GM19438 (cell line): Measurements from ENCODE around the gene ZSCAN20.

ENCODE experiments used
- ATAC-seq: cut with Tn5 transposase; IDR thresholded peaks from one replicate; pipeline ENCODE4 v1.9.1; 2021; ENCODE audit warnings: low read depth; ENCODE audit not compliant: unreplicated experiment

Gene ZSCAN20

DNA sequence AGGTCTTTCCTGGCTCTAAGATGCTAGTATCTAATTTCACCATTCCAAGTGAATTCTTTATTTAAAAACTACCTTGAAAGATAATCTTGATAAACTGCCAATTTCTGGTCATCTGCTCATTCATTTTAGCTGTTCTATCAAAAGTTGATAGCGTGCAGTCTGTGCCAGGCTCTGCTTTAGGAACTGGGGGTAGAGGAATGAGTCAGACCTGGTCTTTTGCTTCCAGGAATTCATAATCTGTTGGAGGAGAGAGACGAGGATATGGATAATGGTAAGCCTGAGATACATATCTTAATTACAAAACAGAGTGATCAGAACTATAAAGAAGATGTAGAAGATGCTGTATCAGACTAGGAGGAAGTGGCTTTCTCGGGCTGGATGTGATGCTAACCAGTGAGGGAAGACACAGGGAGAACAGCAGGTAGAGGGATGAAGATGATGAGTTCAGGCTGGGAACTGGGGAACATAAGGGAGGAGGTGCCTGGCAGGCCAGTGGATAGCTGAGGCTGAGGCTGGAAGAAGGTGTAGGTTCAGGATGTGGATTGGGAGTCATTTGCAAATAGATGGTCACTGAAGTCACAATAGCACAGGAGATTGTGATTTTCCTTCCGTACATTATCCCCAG, 29.3 kb upstream of the ZSCAN20 start:
- no peak for ATAC-seq

DNA sequence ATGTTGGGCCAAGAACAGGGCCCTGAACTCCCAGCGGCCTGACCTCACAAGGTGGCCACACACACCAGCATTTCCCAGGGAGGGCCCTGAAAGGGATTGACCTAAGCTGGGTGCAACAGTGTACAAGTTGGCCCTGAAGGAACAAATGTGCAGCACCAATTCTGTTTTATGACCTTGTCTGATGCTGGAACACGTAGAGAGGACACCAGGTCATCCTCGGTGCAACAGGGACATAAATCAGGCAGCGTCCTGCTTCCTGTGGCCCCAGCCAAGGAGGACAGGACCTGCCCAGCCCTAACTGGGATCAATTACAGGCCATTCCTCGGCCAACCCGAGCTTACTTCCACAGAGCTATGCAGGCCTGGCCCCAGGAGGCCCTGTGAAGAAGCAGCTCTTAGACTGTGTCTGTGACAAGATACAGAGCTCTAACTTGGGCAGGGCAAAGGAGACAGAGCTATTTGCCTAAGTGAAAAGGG, 28.7 kb upstream of the ZSCAN20 start:
- ATAC-seq, result no peak

DNA sequence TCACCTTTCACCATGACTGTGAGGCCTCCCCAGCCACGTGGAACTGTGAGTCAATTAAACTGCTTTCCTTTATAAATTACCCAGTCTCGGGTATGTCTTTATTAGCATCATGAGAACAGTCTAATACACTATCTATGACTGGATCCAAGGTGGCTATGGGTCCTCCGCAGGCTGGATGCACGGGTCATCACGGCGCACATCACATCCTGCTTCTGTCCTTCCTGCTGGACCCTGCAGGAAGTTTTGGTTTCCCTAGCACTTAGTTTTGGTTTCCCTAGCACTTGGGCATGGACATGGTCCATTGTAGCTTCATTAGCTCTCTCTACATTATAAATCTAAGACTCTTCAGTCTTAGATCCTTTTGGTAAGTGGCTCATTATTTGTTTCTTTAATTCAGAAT, 27.3 kb upstream of the ZSCAN20 start:
- no peak for ATAC-seq

DNA sequence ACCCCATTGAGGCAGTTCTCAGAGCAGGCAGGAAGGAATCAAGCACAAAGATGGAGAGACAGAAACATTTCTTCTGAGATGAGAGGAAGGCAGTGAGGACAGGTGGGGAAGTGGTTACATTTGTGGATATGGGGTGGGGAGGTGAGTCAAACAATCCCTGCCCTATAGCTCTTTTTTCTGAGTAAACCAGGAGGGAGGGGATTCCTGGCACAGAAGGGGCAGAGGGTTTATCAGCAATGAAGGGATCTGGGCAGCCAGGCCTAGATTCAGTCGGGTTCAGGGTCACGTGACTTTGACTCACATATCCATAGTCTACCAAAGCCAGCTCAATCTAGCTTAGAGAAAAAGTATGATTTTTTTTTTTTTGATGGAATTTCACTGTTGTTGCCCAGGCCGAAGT, 25.9 kb upstream of the ZSCAN20 start:
- ATAC-seq, result no peak

DNA sequence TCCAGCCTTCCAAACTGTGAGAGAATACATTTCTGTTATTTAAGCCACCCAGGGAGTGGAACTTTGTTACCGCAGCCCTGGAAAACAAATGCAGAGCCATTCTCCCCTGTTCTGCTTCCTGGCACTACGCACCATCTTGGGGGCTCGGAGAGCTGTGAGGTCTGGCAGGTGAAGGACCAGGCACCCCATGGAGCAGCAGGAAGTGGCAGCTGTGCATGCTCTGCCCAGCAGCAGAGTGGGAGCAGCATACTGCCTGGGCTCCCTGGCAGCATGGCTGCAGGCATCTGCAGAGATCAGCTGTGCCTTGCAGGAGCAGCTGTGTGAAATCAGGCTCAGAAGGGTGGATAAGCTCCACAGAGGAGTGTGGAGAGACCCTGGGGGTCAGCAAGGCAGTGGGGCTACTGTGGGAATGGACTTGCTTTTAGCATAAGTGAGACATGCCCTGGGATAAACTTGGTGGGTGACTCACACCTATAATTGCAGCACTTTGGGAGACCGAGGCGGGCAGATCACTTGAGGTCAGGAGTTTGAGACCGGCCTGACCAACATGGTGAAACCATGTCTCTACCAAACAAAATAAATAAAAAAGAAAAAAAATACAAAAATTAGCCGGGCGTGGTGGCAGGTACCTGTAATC, 17.7 kb upstream of the ZSCAN20 start:
- ATAC-seq, result no peak

DNA sequence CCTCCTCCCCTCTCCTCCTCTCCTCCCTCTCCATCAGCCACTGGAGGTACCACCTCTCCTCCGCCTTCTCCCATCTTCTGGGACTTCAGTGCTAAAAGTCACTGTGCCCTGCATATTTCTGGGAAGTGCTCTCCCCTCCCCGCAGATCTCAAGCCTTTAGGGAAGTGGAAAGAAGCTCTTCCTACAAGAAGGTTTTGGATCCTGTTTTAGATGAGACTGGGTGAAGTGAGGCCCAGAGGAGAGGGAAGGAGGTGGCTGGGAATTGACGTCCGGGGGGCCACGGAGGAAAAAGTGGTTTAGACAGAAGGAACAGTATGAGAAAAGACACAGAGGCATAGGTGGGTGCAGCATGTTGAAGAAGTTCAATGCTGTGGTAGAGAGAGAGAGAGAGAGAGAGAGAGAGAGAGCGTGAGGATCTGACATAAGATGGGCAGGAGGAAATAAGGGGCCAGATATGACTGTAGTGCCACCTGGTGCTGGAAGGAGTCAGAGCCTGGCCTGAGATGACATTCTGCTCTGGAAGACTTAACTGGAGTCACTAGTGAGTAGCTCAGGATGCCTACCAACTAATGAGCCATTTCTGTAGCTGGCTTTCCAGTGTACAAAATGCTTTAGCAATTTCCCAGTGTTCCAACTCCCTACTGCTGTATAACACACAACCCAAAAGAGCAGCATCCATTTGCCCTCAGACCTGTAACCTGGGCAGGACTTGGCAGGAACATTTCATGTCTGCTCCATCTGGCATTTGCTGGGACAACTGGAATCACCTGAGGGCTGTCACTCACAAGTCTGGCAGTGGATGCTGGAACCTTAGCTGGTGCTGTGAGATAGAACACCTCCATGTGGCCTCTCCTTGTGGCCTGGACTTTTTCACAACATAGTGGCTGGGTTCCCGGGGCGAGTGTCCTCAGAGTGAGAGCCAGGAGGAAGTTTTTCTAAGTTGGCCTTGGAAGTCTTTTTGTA, 16.6 kb upstream of the ZSCAN20 start:
- peak; percentile 49 for ATAC-seq

DNA sequence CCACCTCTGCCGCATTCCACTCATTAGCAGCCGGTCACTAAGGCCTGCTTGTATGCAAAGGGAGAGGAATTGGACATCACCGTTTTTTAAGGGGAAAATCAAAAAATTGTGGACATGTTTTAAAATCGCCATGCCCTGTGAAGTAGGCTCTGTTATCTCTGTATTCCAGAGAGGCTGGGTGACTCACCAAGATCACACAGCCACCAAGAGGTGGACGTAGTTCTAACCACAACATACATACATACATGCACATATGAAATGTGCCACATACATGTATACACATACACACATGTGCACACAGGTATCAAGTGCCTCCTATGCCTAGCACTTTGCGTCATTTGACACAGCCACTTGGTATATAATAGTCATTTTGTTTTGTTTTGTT, 16.0 kb upstream of the ZSCAN20 start:
- ATAC-seq, result no peak

DNA sequence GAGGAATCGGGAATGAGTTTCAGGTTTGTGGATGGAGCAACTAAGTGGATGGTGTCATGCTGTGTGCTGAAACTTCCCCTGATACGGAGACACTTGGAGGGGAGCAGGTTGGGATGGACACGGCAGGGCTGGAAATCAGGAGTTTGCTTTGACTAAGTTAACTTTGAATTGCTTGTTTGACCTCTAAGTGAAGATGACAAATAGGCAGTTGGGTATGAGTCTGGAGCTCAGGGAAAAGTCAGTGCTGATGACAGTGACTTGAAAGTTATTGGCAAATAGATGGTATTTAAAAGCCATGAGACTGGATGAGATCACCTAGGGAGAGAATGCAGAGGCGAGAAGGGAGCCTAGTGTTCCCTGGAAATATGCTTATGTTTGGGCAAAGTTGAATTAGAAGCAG, 12.8 kb upstream of the ZSCAN20 start:
- no peak for ATAC-seq

DNA sequence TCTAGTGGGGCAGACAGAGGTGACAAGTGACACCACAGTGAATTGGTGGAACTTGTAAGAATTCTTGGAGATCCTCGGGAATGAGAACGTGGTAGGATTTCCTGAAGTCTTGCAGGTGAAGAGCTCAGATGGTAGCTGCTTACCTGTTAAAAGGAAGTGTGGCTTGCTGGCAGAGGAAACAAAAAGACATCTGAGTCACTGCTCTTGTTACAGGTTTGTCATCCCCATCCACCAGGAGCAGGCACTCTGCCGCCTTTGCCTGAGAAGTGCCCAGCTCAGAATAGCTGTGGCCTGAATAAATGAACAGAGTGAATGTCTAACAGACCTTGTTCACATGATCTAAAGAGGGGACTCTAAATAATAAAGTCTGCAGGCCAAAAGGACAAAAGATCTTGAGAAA, 12.3 kb upstream of the ZSCAN20 start:
- ATAC-seq, result no peak

DNA sequence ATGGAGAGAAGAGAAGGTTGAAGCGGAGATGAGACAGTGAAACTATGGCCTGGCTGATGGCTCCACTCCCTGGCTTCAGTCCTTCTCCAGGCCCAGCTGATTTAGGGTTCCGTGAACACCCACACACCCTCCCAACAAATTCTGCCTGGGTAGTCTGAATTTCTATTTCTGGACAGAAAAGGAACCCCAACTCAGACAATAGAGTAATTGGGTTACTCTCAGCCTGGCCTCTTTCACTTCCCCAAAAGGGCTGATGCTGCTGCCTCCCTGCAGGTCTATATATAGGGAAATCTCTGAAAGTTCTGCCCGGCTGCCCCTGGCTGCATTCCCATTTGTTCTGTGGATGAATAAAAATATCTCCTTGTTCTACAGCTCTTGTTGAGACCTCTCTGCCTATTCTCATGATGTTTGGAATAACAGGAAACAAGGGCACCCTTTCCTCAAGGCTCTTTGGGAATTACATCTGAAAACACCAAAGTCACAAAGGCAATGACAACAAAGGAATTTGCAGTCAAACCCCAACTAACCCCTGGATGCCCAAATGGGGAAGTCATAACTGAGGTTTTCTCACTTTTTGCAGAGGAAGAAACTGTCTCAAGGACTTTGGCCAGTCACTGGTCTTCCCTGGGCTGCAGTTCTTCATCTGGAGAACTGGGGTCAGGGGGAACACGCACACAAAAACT, 11.4 kb upstream of the ZSCAN20 start:
- peak; percentile 86 for ATAC-seq

DNA sequence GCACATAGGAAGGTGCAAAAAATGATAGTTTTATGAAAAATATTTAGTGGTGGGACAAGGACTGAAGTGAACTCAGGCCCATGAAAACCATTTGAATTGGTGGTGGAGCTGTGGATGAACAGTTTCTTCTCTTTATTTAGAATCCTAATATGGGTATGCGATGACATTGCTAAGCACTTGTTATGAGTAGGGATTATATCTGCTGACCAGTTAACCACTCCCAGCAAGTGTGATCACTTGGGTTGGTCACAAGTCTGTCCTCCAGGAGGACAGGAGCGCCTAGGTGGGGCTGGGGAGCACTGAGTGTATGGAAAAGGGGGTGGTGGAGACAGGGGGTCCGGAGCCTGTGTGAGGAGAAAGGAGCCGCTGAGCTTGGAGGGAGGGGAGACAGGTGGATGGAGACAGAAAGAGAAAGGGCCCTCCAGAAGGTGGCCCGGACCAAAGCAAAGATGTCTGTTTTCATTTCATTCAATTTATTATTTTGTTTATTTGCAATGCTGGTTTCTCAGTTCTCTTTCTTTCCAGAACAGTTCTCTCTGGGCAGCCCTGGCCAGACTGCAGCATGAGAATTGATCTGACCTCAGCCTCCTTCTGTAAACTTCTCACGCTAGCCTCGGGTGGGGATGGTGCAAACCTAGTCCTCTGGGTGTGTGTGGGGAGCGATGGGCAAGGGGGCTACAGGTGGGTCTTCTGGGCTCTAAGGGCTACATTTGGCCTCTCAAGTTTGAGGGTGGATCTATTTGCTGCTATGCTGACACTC, 9.9 kb upstream of the ZSCAN20 start:
- no peak for ATAC-seq

DNA sequence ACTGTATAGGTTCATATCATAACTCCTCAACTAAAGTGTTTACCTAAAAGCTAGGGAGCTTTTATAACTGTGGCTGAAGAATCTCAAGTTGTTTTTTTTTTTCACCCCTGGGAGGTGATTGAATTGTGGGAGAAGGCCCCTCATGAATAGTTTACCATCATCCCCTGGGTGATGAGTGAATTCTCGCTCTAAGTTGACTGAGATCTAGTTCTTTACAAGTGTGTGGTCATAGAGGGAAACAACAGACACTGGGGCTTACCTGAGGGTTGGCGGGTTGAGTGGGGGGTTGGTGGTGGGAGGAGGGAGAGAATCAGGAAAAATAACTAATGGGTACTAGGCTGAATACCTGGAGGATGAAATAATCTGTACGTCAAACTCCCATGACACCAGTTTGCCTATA, 7.9 kb upstream of the ZSCAN20 start:
- no peak for ATAC-seq

DNA sequence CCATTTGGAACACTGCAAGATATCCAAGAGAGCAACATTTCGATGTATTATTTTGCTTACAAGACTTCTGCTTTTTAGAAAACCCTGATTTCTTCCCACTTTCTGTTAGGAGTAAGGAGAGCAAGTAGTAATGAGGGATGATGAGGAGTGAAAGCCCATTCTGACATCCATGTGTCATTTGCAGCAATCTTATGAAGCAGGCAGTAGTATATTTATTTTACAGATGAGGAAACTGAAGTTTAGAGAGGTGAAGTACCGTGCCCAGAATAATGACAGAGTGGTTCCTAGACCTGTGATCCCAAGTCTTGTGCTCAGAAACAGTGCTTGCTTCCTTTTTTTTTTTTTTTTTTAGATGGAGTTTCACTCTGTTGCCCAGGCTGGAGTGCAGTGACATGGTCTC, 7.1 kb upstream of the ZSCAN20 start:
- no peak for ATAC-seq

DNA sequence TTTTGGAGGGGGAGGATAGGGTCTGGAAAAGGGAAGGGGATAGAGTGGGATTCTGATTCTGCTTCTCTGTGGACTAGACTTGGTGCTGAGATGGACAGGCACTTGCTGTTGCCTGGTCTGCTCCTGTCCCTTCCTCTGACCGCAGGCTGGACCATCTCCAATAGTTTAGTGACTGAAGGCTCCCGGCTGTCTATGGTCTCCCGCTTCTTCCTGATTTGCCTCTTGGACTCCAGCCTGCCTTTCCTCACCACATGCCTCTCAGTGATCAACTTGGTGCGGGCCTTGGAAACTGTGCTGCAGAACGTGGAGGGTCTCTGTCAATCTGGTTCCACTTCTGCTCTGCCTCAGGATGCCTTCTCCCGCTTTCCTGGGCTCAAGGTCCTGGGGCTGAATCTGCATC, 6.3 kb upstream of the ZSCAN20 start:
- ATAC-seq, result no peak

DNA sequence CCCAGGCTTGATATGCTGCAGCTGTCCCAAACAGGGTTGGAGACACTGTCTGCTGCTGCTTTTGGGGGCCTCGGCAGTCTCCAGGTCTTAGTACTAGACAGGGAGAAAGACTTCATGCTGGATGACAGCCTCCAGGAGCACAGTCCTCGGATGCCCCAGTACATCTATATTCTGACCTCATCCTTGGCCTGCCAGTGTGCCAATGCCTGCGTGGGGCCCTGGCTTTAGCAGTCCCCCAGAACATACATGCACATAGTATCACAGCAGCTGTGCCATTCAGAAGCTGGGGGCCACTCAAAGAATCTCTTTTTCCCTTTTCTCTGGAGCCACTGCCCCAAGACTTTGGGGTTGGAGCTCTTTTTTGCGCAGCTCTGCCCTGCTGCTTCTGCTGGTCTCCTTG, 4.4 kb upstream of the ZSCAN20 start:
- ATAC-seq, result no peak

DNA sequence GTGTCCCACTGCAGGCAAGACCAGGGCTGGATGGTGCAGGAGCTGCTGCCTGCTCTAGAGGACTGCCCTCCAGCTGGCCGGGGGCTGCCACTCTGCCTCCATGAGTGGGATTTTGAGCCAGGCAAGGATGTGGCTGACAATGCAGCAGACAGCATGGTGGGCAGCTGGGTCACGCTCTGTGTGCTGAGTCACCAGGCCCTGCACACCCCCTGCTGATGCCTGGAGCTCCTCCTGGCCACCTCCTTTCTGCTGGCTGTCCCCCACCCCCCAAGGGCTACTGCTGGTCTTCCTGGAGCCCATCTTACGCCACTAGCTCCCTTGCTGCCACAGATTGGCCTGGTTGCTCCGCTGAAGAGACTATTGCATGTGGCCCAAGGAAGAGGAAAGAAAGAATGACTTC, 3.9 kb upstream of the ZSCAN20 start:
- ATAC-seq, result no peak

DNA sequence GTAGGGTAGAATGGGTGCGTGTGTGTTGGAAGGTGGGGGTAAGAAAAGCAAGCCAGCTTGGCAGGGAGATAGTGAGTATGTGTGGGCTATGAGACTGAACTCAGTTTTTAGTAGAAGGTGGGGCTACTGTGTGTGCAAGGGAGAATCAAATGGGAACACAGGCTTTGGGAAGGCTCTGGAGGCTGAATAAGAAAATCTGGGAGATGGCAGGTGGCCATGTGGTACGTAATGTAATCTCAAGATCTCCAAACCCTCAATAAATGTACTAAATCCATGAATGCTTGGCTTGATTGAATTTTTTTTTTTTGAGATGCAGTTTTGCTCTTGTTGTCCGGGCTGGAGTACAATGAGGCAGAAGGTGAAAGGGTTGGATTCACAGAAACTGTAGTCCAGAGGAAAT, 3.5 kb upstream of the ZSCAN20 start:
- no peak for ATAC-seq

DNA sequence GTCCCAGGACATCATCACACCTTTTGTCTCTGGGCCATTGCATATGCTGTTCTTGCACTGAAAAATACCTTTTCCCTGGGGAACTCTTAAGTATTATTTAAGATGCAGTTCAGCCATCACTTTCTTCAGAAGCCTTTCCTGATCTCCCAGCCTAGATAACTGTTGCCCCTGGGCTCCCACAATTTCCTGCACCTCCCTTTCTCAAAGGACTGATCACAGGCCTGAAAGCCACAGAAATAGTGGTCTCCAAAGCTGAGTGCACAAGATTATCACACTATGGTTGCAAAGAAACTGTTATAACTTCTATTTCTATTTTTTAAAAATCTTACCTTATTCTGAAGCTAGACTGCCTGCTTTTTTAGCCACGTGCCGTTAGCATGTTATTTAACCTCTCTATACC, 2.8 kb upstream of the ZSCAN20 start:
- no peak for ATAC-seq

DNA sequence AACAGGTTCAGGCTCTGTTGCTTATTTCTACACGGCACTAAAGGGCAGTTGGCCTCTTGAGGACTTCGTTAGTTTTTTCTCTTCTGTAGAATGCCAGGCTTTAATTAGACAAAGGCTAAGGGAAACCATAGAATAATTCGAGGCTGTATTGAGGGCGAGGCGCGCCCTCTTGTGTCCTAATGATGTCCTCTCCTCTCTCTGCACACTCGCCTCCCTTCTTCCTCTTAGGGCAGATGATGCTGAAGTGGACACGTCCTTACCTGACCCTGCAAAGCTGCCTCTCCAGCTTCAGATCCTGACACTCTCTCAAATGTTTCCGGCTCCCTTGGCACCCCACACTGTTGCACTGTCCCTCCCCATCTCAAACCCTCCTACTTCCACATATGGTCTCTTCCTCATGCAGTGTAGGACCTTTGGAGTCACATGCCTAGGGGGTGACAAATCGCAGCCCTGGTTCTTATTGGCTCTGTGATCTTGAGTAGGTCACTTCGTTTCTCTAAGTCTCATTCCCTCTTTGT, 1.9 kb upstream of the ZSCAN20 start:
- no peak for ATAC-seq

DNA sequence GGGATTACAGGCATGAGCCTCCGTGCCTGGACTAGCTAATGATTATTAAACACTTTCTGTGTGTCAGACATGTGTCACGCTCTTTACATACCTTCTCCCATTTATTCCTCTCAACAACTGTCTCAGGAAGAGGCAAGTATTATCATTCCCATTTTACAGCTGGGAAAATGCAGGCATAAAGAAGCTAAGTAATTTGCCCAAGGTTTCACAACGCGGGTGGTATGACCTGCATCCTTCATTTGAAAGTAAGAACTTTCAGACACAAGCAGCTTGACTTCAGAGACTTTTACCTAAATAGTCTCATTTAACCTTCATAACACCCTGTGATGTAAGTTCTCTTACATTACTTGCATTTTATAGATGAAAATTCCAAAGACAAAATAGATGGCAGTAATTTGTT, 1.0 kb upstream of the ZSCAN20 start:
- no peak for ATAC-seq
